Activated CD4-positive, alpha-beta T cell treated with anti-CD3 and anti-CD28 coated beads, Interleukin-2, Interleukin-6, amounts not matched to agents 100 ng/mL and 50 ng/mL, durations not matched to agents 16 hours and 8 hours (primary cell): ENCODE data around the gene SGPL1.
"Not testable (repeated sequence)": the region's sequence is repeated elsewhere in the genome, so short reads cannot be mapped to it uniquely, and the experiment has no call there.

Source experiments
- DNase-seq: peaks from one replicate; pipeline ENCODE4 v3.0.0-alpha.2; 2020

The SGPL1 gene

GRCh38 chr10:70815504-70816219, at the start of gene SGPL1:
SGPL1 (plus strand) TSS chr10:70815948; CDS start chr10:70816854, 906 bp downstream.
- peak; percentile 91 for DNase-seq

- DNase-seq = not testable (repeated sequence)
Observed at GRCh38 chr10:70768026-70768685, 47.6 kb upstream of the SGPL1 start.

GRCh38 chr10:70769121-70769520, 46.6 kb upstream of the SGPL1 start:
- no peak for DNase-seq

GRCh38 chr10:70770001-70770400, 45.7 kb upstream of the SGPL1 start:
- no peak for DNase-seq

GRCh38 chr10:70770516-70770915, 45.2 kb upstream of the SGPL1 start:
- not testable (repeated sequence) for DNase-seq

- no peak for DNase-seq
Observed at GRCh38 chr10:70771311-70772194, 44.2 kb upstream of the SGPL1 start.

GRCh38 chr10:70772627-70773026, 43.1 kb upstream of the SGPL1 start:
- DNase-seq = no peak

- no peak for DNase-seq
Observed at GRCh38 chr10:70773461-70773860, 42.3 kb upstream of the SGPL1 start.

GRCh38 chr10:70773965-70774809, 41.6 kb upstream of the SGPL1 start:
- DNase-seq = no peak

GRCh38 chr10:70774810-70775678, 40.7 kb upstream of the SGPL1 start:
- no peak for DNase-seq

- no peak for DNase-seq
Observed at GRCh38 chr10:70775679-70776454, 39.9 kb upstream of the SGPL1 start.

- no peak for DNase-seq
Observed at GRCh38 chr10:70776455-70777005, 39.2 kb upstream of the SGPL1 start.

GRCh38 chr10:70777063-70777875, 38.5 kb upstream of the SGPL1 start:
- no peak for DNase-seq

- DNase-seq = no peak
Observed at GRCh38 chr10:70778267-70778924, 37.4 kb upstream of the SGPL1 start.

GRCh38 chr10:70779088-70779487, 36.7 kb upstream of the SGPL1 start:
- DNase-seq = no peak

GRCh38 chr10:70779511-70780369, 36.0 kb upstream of the SGPL1 start:
- DNase-seq = no peak

GRCh38 chr10:70780370-70780760, 35.4 kb upstream of the SGPL1 start:
- DNase-seq = no peak

GRCh38 chr10:70780772-70781171, 35.0 kb upstream of the SGPL1 start:
- no peak for DNase-seq
